Fibroblast of mammary gland (primary cell): Measurements from ENCODE around the gene SBF2.

ENCODE experiments used
- DNase-seq: peaks from one replicate; pipeline ENCODE4 v3.0.0-alpha.2; 2010; ENCODE audit warnings: low read depth
- H3K4me3 ChIP-seq: 2 replicates; pipeline ENCODE4 v1.5.1; 2011; ENCODE audit warnings: low read depth, mild to moderate bottlenecking, low read length, moderate library complexity; ENCODE audit not compliant: control insufficient read depth
- CTCF ChIP-seq: conservative IDR thresholded peaks from 2 replicates; pipeline ENCODE4 v1.5.1; 2011; ENCODE audit warnings: low read depth, low read length, inconsistent platforms; ENCODE audit not compliant: control insufficient read depth, insufficient read depth

The SBF2 gene

GRCh38 chr11:9773524-9773923 lies 520.5 kb downstream of the SBF2 start:
- no peak for DNase-seq
- no peak overlapping the region for H3K4me3 ChIP-seq
- TF ChIP-seq CTCF = no peak

GRCh38 chr11:9772218-9772617 lies 521.8 kb downstream of the SBF2 start:
- H3K4me3 ChIP-seq = no peak overlapping the region
- no peak for TF ChIP-seq CTCF
- DNase-seq = no peak

- no peak overlapping the region for H3K4me3 ChIP-seq
- DNase-seq = no peak
- TF ChIP-seq CTCF = no peak
These were observed 522.9 kb downstream of the SBF2 start for GRCh38 chr11:9771071-9771511.

- H3K4me3 ChIP-seq = no peak overlapping the region
- DNase-seq = no peak
- TF ChIP-seq CTCF = no peak
These were observed 524.4 kb downstream of the SBF2 start for GRCh38 chr11:9769621-9770020.

- TF ChIP-seq CTCF = no peak
- peak; percentile 96 for DNase-seq
- no peak overlapping the region for H3K4me3 ChIP-seq
These were observed 528.5 kb downstream of the SBF2 start for GRCh38 chr11:9765320-9766101.

GRCh38 chr11:9763301-9763700 lies 530.7 kb downstream of the SBF2 start:
- no peak for TF ChIP-seq CTCF

More at GRCh38 chr11:9763301-9763700, 530.7 kb downstream of the SBF2 start:
- DNase-seq = no peak
- no peak overlapping the region for H3K4me3 ChIP-seq
